Thymus (tissue), 11 donors: ENCODE results near the gene PHYKPL. TPM values are rescaled to one million over a fixed set of nuclear protein-coding genes. Genes with fewer than 3 reads are reported as not detected.
A peak's percentile ranks its signal among the peaks of the same experiment; 100 is the strongest.

Experiments used
- DNase-seq, 9 donors: peaks; one replicate each; pipeline ENCODE4 v3.0.0-alpha.2; 2013; ENCODE audit warnings: low spot score in 9 of 9, low read depth in 6 of 9, missing footprints in 1 of 9
- H3K27ac ChIP-seq, 2 donors: one replicate each; pipeline ENCODE4 v1.5.1; 2013; ENCODE audit warnings: control low read depth in 1 of 2, low read depth in 1 of 2, low read length in 1 of 2, mild to moderate bottlenecking in 1 of 2, moderate library complexity in 1 of 2
- H3K27me3 ChIP-seq, 2 donors: one replicate each; pipeline ENCODE4 v1.5.1; 2013; ENCODE audit warnings: low read length in 1 of 2; ENCODE audit not compliant: control insufficient read depth in 2 of 2, insufficient read depth in 1 of 2
- H3K36me3 ChIP-seq, 2 donors: one replicate each; pipeline ENCODE4 v1.5.1; 2013; ENCODE audit warnings: low read length in 1 of 2, mild to moderate bottlenecking in 1 of 2, moderate library complexity in 1 of 2; ENCODE audit not compliant: control insufficient read depth in 2 of 2, insufficient read depth in 2 of 2
- H3K4me1 ChIP-seq, 2 donors: one replicate each; pipeline ENCODE4 v1.5.1; 2013; ENCODE audit warnings: low read length in 2 of 2; ENCODE audit not compliant: control insufficient read depth in 2 of 2, insufficient read depth in 2 of 2
- H3K4me3 ChIP-seq, 2 donors: one replicate each; pipeline ENCODE4 v1.5.1; 2013; ENCODE audit warnings: low read length in 2 of 2, control low read depth in 1 of 2, mild to moderate bottlenecking in 1 of 2
- H3K9me3 ChIP-seq, 2 donors: one replicate each; pipeline ENCODE4 v1.5.1; 2013; ENCODE audit warnings: low read length in 1 of 2, mild to moderate bottlenecking in 1 of 2; ENCODE audit not compliant: control insufficient read depth in 2 of 2, insufficient read depth in 1 of 2
- WGBS: extraction: QIAGEN DNeasy Blood & Tissue Kit; methylation state at CpG from one replicate; pipeline ENCODE4 v1.1.7; 2013; 5-methylcytosine and 5-hydroxymethylcytosine counted together
- polyA plus RNA-seq: library from polyadenylated mRNA; stranded (reverse); fragments of 200-250 nt; gene quantifications from one replicate; pipeline ENCODE4 v1.2.3, GENCODE V29; 2013
- total RNA-seq: library from RNA; stranded (reverse); fragments of 120-200 nt; gene quantifications from one replicate; pipeline ENCODE4 v1.2.4, GENCODE V29; 2013
- donor health status: healthy.

Gene PHYKPL
- total and polyA plus RNA-seq, 2 donors, result 33.5 to 116 TPM

- H3K4me1 ChIP-seq, result peaks cover 17 to 18% of the 10 kb centered on the region in 2 donors
- 92% methylated on average over 8 of the region's 8 CpGs for WGBS
- H3K36me3 ChIP-seq, result peaks cover 76 to 87% of the 10 kb centered on the region in 2 donors
- no peak overlapping the region for H3K27ac ChIP-seq
- no peak for DNase-seq
- no peak overlapping the region for H3K4me3 ChIP-seq
- H3K27me3 ChIP-seq, result no peaks in the 10 kb centered on the region
- H3K9me3 ChIP-seq, result no peaks in the 10 kb centered on the region
These were observed 23.1 kb downstream of the PHYKPL start for GRCh38 chr5:178209334-178210072.

- Histone ChIP-seq H3K9me3 (no peaks in the 10 kb centered on the region), H3K27me3 (no peaks in the 10 kb centered on the region), H3K36me3 (peaks cover 68 to 79% of the 10 kb centered on the region in 2 donors), H3K4me3 (no peak overlapping the region), H3K27ac (no peak overlapping the region), H3K4me1 (peaks cover 17 to 21% of the 10 kb centered on the region in 2 donors)
- 96% methylated on average over 5 of the region's 5 CpGs for WGBS
- DNase-seq, result no peak
These were observed 23.9 kb downstream of the PHYKPL start for GRCh38 chr5:178208540-178209227.

GRCh38 chr5:178207917-178208280 is 24.7 kb downstream of the PHYKPL start:
- 96% methylated on average over 1 of the region's 1 CpG for WGBS

GRCh38 chr5:178207183-178207916 is 25.3 kb downstream of the PHYKPL start:
- Histone ChIP-seq H3K27ac (peak overlapping the region in 1 of 2 donors; percentile 75), H3K4me3 (no peak overlapping the region), H3K4me1 (peaks cover 17 to 22% of the 10 kb centered on the region in 2 donors), H3K9me3 (no peaks in the 10 kb centered on the region), H3K36me3 (peaks cover 54 to 66% of the 10 kb centered on the region in 2 donors), H3K27me3 (no peaks in the 10 kb centered on the region)
- DNase-seq, result no peak
- 94% methylated on average over 5 of the region's 5 CpGs for WGBS

More at GRCh38 chr5:178207917-178208280, 24.7 kb downstream of the PHYKPL start:
- H3K4me1 ChIP-seq, result peaks cover 17 to 22% of the 10 kb centered on the region in 2 donors
- no peaks in the 10 kb centered on the region for H3K9me3 ChIP-seq
- H3K4me3 ChIP-seq, result no peak overlapping the region
- peaks cover 60 to 71% of the 10 kb centered on the region in 2 donors for H3K36me3 ChIP-seq
- H3K27me3 ChIP-seq, result no peaks in the 10 kb centered on the region
- H3K27ac ChIP-seq, result no peak overlapping the region
- DNase-seq, result no peak

- Histone ChIP-seq H3K27ac (peak overlapping the region; percentile 46 to 75), H3K9me3 (no peaks in the 10 kb centered on the region), H3K27me3 (no peaks in the 10 kb centered on the region), H3K4me1 (peaks cover 17 to 22% of the 10 kb centered on the region in 2 donors), H3K4me3 (peak overlapping the region; percentile 72 to 75), H3K36me3 (peaks cover 45 to 56% of the 10 kb centered on the region in 2 donors)
- peak in 6 of 9 donors; percentile 29 to 70 (median 38) for DNase-seq
- 57% methylated on average over 12 of the region's 12 CpGs for WGBS
These were observed 26.2 kb downstream of the PHYKPL start for GRCh38 chr5:178206166-178207101.

- peak overlapping the region; percentile 75 to 93 for H3K27ac ChIP-seq
- peaks cover 17 to 22% of the 10 kb centered on the region in 2 donors for H3K4me1 ChIP-seq
- WGBS, result 9% methylated on average over 5 of the region's 5 CpGs
- H3K27me3 ChIP-seq, result no peaks in the 10 kb centered on the region
- DNase-seq, result no peak
- no peaks in the 10 kb centered on the region for H3K9me3 ChIP-seq
- peaks cover 38 to 49% of the 10 kb centered on the region in 2 donors for H3K36me3 ChIP-seq
- H3K4me3 ChIP-seq, result peak overlapping the region; percentile 72 to 75
These were observed 26.9 kb downstream of the PHYKPL start for GRCh38 chr5:178205749-178206047.

- Histone ChIP-seq H3K4me3 (peak overlapping the region; percentile 72 to 75), H3K27me3 (no peaks in the 10 kb centered on the region), H3K4me1 (peaks cover 17 to 22% of the 10 kb centered on the region in 2 donors), H3K36me3 (peaks cover 32 to 44% of the 10 kb centered on the region in 2 donors), H3K27ac (peak overlapping the region; percentile 75 to 93), H3K9me3 (no peaks in the 10 kb centered on the region)
- DNase-seq, result peak in 8 of 9 donors; percentile 52 to 86 (median 72)
- WGBS, result under 1% methylated on average over 90 of the region's 90 CpGs
These were observed 27.5 kb downstream of the PHYKPL start for GRCh38 chr5:178204935-178205748.
